CD4-positive, alpha-beta T cell (primary cell): ENCODE data around the gene PTPRCAP. TPM values are rescaled to one million over a fixed set of nuclear protein-coding genes. Genes with fewer than 3 reads are reported as not detected.

ENCODE experiments used
- ATAC-seq: fragments of 200-7000 bp; cut with Tn5 transposase; one replicate; pipeline ENCODE4 v1.10.0; 2022; ENCODE audit warnings: mild to moderate bottlenecking; ENCODE audit not compliant: poor library complexity
- CTCF ChIA-PET: fragments of 350-600 bp; sonication (Branson Sonifier 250); formaldehyde crosslinking; loops from one replicate; lab custom pipeline; 2021; ENCODE audit warnings: antibody characterized with exemption, inconsistent platforms; lab: Charles Lee
- POLR2A ChIA-PET: fragments of 350-600 bp; sonication (Branson Sonifier 250); formaldehyde crosslinking; loops from one replicate; lab custom pipeline; 2021; ENCODE audit warnings: antibody characterized with exemption, inconsistent platforms; lab: Charles Lee
- DNase-seq, 14 experiments: peaks; one replicate each; pipeline ENCODE4 v3.0.0-alpha.2; 2013 to 2020; ENCODE audit warnings: mixed read lengths in 2 of 14
- H3K27ac ChIP-seq, 2 donors: one replicate each; pipeline versions ENCODE4 v1.5.1 to v1.7.0; 2013; ENCODE audit warnings: low read length in 2 of 2, low read depth in 1 of 2, mild to moderate bottlenecking in 1 of 2
- H3K27me3 ChIP-seq, 2 experiments: 1 replicate in 1 of 2; 2 replicates in 1 of 2; pipeline versions ENCODE4 v1.6.1 to v1.7.0; 2013; ENCODE audit warnings: low read length in 2 of 2, control low read depth in 1 of 2, mild to moderate bottlenecking in 1 of 2, moderate library complexity in 1 of 2; ENCODE audit not compliant: insufficient read depth in 2 of 2, control insufficient read depth in 1 of 2
- H3K36me3 ChIP-seq: one replicate; pipeline ENCODE4 v1.6.1; 2013; ENCODE audit warnings: low read length, control low read depth; ENCODE audit not compliant: insufficient read depth
- H3K4me1 ChIP-seq: one replicate; pipeline ENCODE4 v1.6.1; 2013; ENCODE audit warnings: low read length, control low read depth; ENCODE audit not compliant: insufficient read depth
- H3K4me3 ChIP-seq: one replicate; pipeline ENCODE4 v1.5.1; 2013; ENCODE audit warnings: mild to moderate bottlenecking, low read length, moderate library complexity
- H3K9me3 ChIP-seq, 2 experiments: 1 replicate in 1 of 2; 2 replicates in 1 of 2; pipeline versions ENCODE4 v1.6.1 to v1.7.0; 2013; ENCODE audit warnings: low read length in 2 of 2, mild to moderate bottlenecking in 2 of 2, control low read depth in 1 of 2, moderate library complexity in 1 of 2; ENCODE audit not compliant: control insufficient read depth in 1 of 2, insufficient read depth in 1 of 2
- H3K27ac Mint-ChIP-seq: one replicate; pipeline ENCODE4 v1.8.0; 2020; ENCODE audit warnings: mixed read lengths
- H3K27me3 Mint-ChIP-seq: one replicate; pipeline ENCODE4 v1.8.0; 2021; ENCODE audit warnings: mixed read lengths
- H3K36me3 Mint-ChIP-seq: one replicate; pipeline ENCODE4 v1.8.0; 2021; ENCODE audit warnings: low read depth, mixed read lengths
- H3K4me1 Mint-ChIP-seq: one replicate; pipeline ENCODE4 v1.8.0; 2021; ENCODE audit warnings: low read depth, mixed read lengths
- H3K4me3 Mint-ChIP-seq: one replicate; pipeline ENCODE4 v1.8.0; 2020; ENCODE audit warnings: mild to moderate bottlenecking, mixed read lengths
- H3K9me3 Mint-ChIP-seq: one replicate; pipeline ENCODE4 v1.8.0; 2020; ENCODE audit warnings: mixed read lengths
- intact Hi-C, 2 experiments: fragments of 100-400 bp; cut with DNase I in 1 of 2; cut with micrococcal nuclease in 1 of 2; formaldehyde crosslinking; loops; one replicate each; pipeline versions ENCODE4 v1.15.1 to v1.9.0; 2023 to 2025; cut with DNase I, micrococcal nuclease
- total RNA-seq, 174 experiments: library from RNA in 2 of 174; stranded (reverse) in 2 of 174; gene quantifications; one replicate each; pipeline ENCODE4 v1.2.3 and lab custom pipeline; 2021 to 2026
- TF ChIP-seq, protein P1 (sequence below): fragments of 200-600 bp; IDR thresholded peaks from one replicate; pipeline ENCODE4 v1.8.0; 2022; ENCODE audit warnings: antibody characterized with exemption, mild to moderate bottlenecking

Gene PTPRCAP
- total RNA-seq, 2 experiments from 2014 or later: 129 to 134 TPM

DNA sequence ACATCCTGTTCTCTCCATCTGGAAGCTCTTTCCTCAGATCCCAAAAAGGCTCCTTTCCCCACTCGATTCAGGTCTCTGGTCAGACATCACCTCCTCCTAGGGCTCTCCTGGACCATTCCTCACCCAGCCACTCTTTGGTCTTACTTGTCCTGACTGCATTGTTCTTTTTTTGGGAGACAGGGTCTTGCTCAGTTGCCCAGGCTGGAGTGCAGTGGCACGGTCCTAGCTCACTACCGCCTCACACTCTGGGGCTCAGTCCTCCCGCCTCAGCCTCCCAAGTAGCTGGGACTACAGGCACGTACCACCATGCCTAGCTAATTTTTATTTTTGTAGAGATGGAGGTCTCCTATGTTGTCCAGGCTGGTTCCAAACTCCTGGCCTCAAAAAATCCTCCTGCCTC lies 8.0 kb upstream of the PTPRCAP start:
- CTCF ChIA-PET: no interaction called here
- intact Hi-C loops: no loop called here
- POLR2A ChIA-PET: interaction anchor here (0.9 to 16.8 kb wide), 8 partner anchors 7 to 46 kb away, joined by 3 to 110 read pairs (median 4); partner anchors contain the start of genes PTPRCAP, TBC1D10C and TMEM134
- no peaks in the 10 kb centered on the region for H3K27me3 Mint-ChIP-seq
- peak overlapping the region; percentile 84 for H3K4me3 Mint-ChIP-seq
- DNase-seq: no peak
- Histone ChIP-seq H3K27me3 (no peaks in the 10 kb centered on the region), H3K27ac (peak overlapping the region; percentile 83 to 90), H3K4me1 (peaks cover 94% of the 10 kb centered on the region), H3K36me3 (no peaks in the 10 kb centered on the region), H3K4me3 (no peak overlapping the region), H3K9me3 (no peaks in the 10 kb centered on the region)
- H3K36me3 Mint-ChIP-seq: peaks cover 5% of the 10 kb centered on the region
- no peaks in the 10 kb centered on the region for H3K9me3 Mint-ChIP-seq
- TF ChIP-seq, protein P1, sequence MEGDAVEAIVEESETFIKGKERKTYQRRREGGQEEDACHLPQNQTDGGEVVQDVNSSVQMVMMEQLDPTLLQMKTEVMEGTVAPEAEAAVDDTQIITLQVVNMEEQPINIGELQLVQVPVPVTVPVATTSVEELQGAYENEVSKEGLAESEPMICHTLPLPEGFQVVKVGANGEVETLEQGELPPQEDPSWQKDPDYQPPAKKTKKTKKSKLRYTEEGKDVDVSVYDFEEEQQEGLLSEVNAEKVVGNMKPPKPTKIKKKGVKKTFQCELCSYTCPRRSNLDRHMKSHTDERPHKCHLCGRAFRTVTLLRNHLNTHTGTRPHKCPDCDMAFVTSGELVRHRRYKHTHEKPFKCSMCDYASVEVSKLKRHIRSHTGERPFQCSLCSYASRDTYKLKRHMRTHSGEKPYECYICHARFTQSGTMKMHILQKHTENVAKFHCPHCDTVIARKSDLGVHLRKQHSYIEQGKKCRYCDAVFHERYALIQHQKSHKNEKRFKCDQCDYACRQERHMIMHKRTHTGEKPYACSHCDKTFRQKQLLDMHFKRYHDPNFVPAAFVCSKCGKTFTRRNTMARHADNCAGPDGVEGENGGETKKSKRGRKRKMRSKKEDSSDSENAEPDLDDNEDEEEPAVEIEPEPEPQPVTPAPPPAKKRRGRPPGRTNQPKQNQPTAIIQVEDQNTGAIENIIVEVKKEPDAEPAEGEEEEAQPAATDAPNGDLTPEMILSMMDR: no peak
- peak overlapping the region; percentile 100 for H3K27ac Mint-ChIP-seq
- H3K4me1 Mint-ChIP-seq: peaks cover 81% of the 10 kb centered on the region
- no peak for ATAC-seq

DNA sequence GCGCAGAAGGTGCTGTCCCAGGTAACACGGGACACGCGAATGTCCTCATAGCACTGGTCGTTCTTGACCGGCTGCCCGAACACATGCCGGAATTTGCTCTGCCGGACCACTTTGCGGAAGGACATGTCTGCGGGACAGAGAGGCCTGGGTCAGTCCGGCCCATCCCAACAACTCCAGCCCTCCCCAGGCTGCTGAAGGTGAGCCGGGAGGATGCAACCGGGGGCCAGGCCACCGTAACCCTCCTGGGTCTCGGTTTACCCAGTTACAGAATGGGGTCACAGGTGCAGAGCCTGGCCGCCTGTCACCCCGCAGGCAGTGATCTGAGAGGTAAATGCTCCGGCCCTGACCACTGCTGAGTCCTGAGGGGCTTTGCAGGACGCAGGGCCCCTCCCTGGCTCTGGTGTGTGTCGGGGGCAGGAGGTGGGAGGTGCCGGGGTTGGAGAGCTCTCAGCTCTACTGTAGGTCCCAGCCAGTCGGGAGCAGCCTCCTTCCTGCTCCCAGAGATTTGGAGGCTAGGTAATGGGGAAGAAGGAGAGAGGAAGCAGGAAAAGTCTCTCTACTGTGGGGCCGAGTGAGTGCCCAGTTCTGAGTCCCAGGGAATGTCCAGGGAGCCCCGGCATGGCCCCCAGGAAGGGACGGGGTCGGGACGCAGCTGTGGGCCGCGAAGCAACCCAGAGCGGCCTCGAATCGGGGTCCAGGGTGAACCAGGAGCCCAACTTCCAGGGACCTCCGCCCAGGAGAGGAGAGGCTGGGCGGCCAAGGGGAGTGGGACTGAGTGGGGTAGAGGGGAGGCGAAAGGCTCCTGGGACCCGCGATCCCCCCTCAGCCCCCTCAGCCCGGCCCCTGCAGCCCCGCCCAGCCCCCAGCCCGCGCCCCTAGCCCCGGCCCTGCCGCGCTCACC lies 5.3 kb upstream of the PTPRCAP start:
- DNase-seq: no peak
- ChIA-PET POLR2A (interaction anchor here (0.8 to 4.4 kb wide), 6 partner anchors 9 to 39 kb away, joined by 3 to 21 read pairs (median 7); partner anchors contain the start of genes RPS6KB2 and TBC1D10C), CTCF (interaction anchor here (1.4 kb wide), 1 partner anchor 92 kb away, joined by 3 read pairs; no protein-coding TSS in a partner anchor)
- no peaks in the 10 kb centered on the region for H3K36me3 ChIP-seq
- no peak overlapping the region for H3K4me3 ChIP-seq
- H3K27me3 ChIP-seq: no peaks in the 10 kb centered on the region
- peaks cover 81% of the 10 kb centered on the region for H3K4me1 Mint-ChIP-seq
- H3K36me3 Mint-ChIP-seq: peaks cover 16% of the 10 kb centered on the region
- peak overlapping the region; percentile 98 for H3K27ac Mint-ChIP-seq
- intact Hi-C loops: no loop called here
- no peak for ATAC-seq
- H3K9me3 ChIP-seq: no peaks in the 10 kb centered on the region
- H3K4me1 ChIP-seq: peaks cover 91% of the 10 kb centered on the region
- no peaks in the 10 kb centered on the region for H3K27me3 Mint-ChIP-seq
- peak overlapping the region; percentile 22 to 37 for H3K27ac ChIP-seq
- TF ChIP-seq, protein P1: no peak
- no peaks in the 10 kb centered on the region for H3K9me3 Mint-ChIP-seq
- peak overlapping the region; percentile 82 for H3K4me3 Mint-ChIP-seq

DNA sequence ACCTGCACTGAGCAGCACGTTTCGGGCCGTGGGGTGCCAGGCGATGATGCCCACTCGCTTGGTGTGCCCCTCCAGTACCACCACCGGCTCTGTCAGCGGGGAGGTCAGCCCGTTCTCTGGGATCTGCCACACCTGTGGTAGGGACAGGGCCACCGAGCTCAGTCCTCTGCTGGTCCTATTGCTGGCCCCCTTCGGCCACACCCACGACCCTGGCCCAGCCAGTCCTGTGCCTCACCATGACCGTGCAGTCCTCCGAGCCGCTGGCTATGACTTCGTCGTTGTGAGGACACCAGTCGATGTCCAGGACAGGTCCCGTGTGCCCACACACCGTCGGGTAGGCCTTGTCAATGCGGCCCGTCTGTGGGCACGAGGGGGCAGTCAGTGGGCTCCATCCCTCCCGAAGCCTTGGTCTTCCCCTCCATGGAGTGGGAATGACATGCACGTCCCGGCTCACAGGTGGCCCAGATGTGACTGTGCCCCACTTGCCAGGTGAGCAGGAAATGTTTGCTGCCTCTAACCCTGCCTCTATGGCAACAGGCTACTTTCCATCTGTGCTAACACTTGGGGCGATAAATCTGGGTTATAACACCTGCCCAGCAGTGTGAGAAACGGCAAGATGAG lies 4.4 kb upstream of the PTPRCAP start:
- Mint-ChIP-seq H3K27ac (peak overlapping the region; percentile 98), H3K4me1 (peaks cover 74% of the 10 kb centered on the region), H3K27me3 (no peaks in the 10 kb centered on the region), H3K9me3 (no peaks in the 10 kb centered on the region), H3K4me3 (peak overlapping the region; percentile 82), H3K36me3 (peaks cover 25% of the 10 kb centered on the region)
- ATAC-seq (peak; percentile 12), DNase-seq (peak in 2 of 14 experiments; percentile 64 to 71)
- no peaks in the 10 kb centered on the region for H3K9me3 ChIP-seq
- TF ChIP-seq, protein P1: no peak
- no peaks in the 10 kb centered on the region for H3K36me3 ChIP-seq
- peaks cover 82% of the 10 kb centered on the region for H3K4me1 ChIP-seq
- H3K4me3 ChIP-seq: no peak overlapping the region
- H3K27me3 ChIP-seq: no peaks in the 10 kb centered on the region
- peak overlapping the region; percentile 0 to 94 for H3K27ac ChIP-seq
- ChIA-PET CTCF (interaction anchor here (1.6 kb wide), 1 partner anchor 40 kb away, joined by 6 read pairs; the partner anchor contains the start of gene PPP1CA), POLR2A (interaction anchor here (1.2 to 17.7 kb wide), 9 partner anchors 12 to 202 kb away, joined by 3 to 411 read pairs (median 6); partner anchors contain the start of genes AIP, CABP4, CARNS1 and GPR152)
- intact Hi-C loops: no loop called here
